HEK293 (cell line): ENCODE results near the gene CORO1C.

Experiments
- CTCF ChIA-PET: fragments of 350-600 bp; formaldehyde crosslinking; extraction: SDS; loops from one replicate; lab custom pipeline; 2021; ENCODE audit warnings: antibody characterized with exemption; lab: Yijun Ruan, JAX
- POLR2A ChIA-PET: fragments of 300-600 bp; formaldehyde crosslinking; extraction: SDS; loops from one replicate; lab custom pipeline; 2020; ENCODE audit warnings: antibody characterized with exemption, inconsistent platforms; lab: Yijun Ruan, JAX
- H3K27ac ChIP-seq: fragments of 200-500 bp; sonication (Bioruptor generic); 2 replicates; pipeline ENCODE4 v1.5.1; 2014; ENCODE audit warnings: low read depth, low read length, control low read depth, inconsistent platforms; ENCODE audit errors: extremely low read depth
- H3K36me3 ChIP-seq, 2 experiments: fragments of 200-500 bp in 1 of 2; sonication (Bioruptor generic) in 1 of 2; 1 replicate in 1 of 2; 2 replicates in 1 of 2; pipeline ENCODE4 v1.5.1; 2014 to 2017; ENCODE audit warnings: inconsistent platforms in 2 of 2, low read length in 2 of 2; ENCODE audit not compliant: control insufficient read depth in 2 of 2, insufficient read depth in 1 of 2
- H3K4me1 ChIP-seq: fragments of 200-500 bp; sonication (Bioruptor generic); 2 replicates; pipeline ENCODE4 v1.5.1; 2014; ENCODE audit warnings: mild to moderate bottlenecking, low read length, inconsistent platforms; ENCODE audit not compliant: control insufficient read depth, insufficient read depth
- H3K4me3 ChIP-seq: 2 replicates; pipeline ENCODE4 v1.5.1; 2011; ENCODE audit warnings: low read depth, mild to moderate bottlenecking, control low read depth, low read length, moderate library complexity
- H3K9me3 ChIP-seq: fragments of 200-500 bp; sonication (Bioruptor generic); 2 replicates; pipeline ENCODE4 v1.5.1; 2014; ENCODE audit warnings: low read depth, low read length, inconsistent platforms; ENCODE audit not compliant: control insufficient read depth, insufficient read depth
- FEZF1 ChIP-seq: fragments of 450-650 bp; formaldehyde crosslinking; IDR thresholded peaks from 2 replicates; pipeline ENCODE4 v1.5.1; 2016; ENCODE audit warnings: missing biosample characterization, missing genetic modification characterization
- ZBTB10 ChIP-seq: fragments of 450-650 bp; formaldehyde crosslinking; IDR thresholded peaks from 2 replicates; pipeline ENCODE4 v1.5.1; 2016; ENCODE audit warnings: missing biosample characterization, missing genetic modification characterization
- ZBTB26 ChIP-seq: fragments of 450-650 bp; formaldehyde crosslinking; optimal IDR thresholded peaks from 2 replicates; pipeline ENCODE3; 2016; ENCODE audit warnings: missing biosample characterization, mild to moderate bottlenecking, missing genetic modification characterization
- ZBTB8A ChIP-seq: fragments of 450-650 bp; formaldehyde crosslinking; IDR thresholded peaks from 2 replicates; pipeline ENCODE4 v1.5.1; 2016; ENCODE audit warnings: missing biosample characterization, missing genetic modification characterization
- ZFP3 ChIP-seq: fragments of 450-650 bp; formaldehyde crosslinking; IDR thresholded peaks from 2 replicates; pipeline ENCODE4 v1.5.1; 2016; ENCODE audit warnings: low read depth, missing biosample characterization, missing genetic modification characterization
- ZNF23 ChIP-seq: fragments of 450-650 bp; formaldehyde crosslinking; IDR thresholded peaks from 2 replicates; pipeline ENCODE4 v1.5.1; 2016; ENCODE audit warnings: missing biosample characterization, missing genetic modification characterization, borderline replicate concordance
- ZNF26 ChIP-seq: fragments of 450-650 bp; formaldehyde crosslinking; IDR thresholded peaks from 2 replicates; pipeline ENCODE4 v1.5.1; 2016; ENCODE audit warnings: missing biosample characterization, missing genetic modification characterization
- ZNF280C ChIP-seq: fragments of 450-650 bp; formaldehyde crosslinking; IDR thresholded peaks from 2 replicates; pipeline ENCODE4 v1.5.1; 2016; ENCODE audit warnings: missing biosample characterization, missing genetic modification characterization
- ZNF292 ChIP-seq: fragments of 450-650 bp; formaldehyde crosslinking; IDR thresholded peaks from 2 replicates; pipeline ENCODE4 v1.5.1; 2016; ENCODE audit warnings: low read depth, missing biosample characterization, missing genetic modification characterization, borderline replicate concordance
- ZNF580 ChIP-seq: fragments of 450-650 bp; formaldehyde crosslinking; IDR thresholded peaks from 2 replicates; pipeline ENCODE4 v1.5.1; 2016; ENCODE audit warnings: missing biosample characterization, missing genetic modification characterization
- ZNF600 ChIP-seq: fragments of 450-650 bp; formaldehyde crosslinking; IDR thresholded peaks from 2 replicates; pipeline ENCODE4 v1.5.1; 2016; ENCODE audit warnings: missing biosample characterization, missing genetic modification characterization
- ZNF629 ChIP-seq: fragments of 450-650 bp; formaldehyde crosslinking; IDR thresholded peaks from 2 replicates; pipeline ENCODE4 v1.5.1; 2017; ENCODE audit warnings: missing biosample characterization, missing genetic modification characterization
- ZNF747 ChIP-seq: fragments of 450-650 bp; formaldehyde crosslinking; IDR thresholded peaks from 2 replicates; pipeline ENCODE4 v1.5.1; 2016; ENCODE audit warnings: missing biosample characterization, missing genetic modification characterization
- ZNF785 ChIP-seq: fragments of 450-650 bp; formaldehyde crosslinking; IDR thresholded peaks from 2 replicates; pipeline ENCODE4 v1.5.1; 2016; ENCODE audit warnings: missing biosample characterization, missing genetic modification characterization
- ZXDB ChIP-seq: fragments of 450-650 bp; formaldehyde crosslinking; IDR thresholded peaks from 2 replicates; pipeline ENCODE4 v1.5.1; 2016; ENCODE audit warnings: missing biosample characterization, missing genetic modification characterization
- TF ChIP-seq, protein P1 (sequence below): fragments of 450-650 bp; formaldehyde crosslinking; IDR thresholded peaks from 2 replicates; pipeline ENCODE4 v1.5.1; 2017; ENCODE audit warnings: missing biosample characterization, missing genetic modification characterization

The CORO1C gene

GRCh38 chr12:108724054-108724889 is 7.0 kb downstream of the CORO1C start (continued):
- TF ChIP-seq, protein P1, sequence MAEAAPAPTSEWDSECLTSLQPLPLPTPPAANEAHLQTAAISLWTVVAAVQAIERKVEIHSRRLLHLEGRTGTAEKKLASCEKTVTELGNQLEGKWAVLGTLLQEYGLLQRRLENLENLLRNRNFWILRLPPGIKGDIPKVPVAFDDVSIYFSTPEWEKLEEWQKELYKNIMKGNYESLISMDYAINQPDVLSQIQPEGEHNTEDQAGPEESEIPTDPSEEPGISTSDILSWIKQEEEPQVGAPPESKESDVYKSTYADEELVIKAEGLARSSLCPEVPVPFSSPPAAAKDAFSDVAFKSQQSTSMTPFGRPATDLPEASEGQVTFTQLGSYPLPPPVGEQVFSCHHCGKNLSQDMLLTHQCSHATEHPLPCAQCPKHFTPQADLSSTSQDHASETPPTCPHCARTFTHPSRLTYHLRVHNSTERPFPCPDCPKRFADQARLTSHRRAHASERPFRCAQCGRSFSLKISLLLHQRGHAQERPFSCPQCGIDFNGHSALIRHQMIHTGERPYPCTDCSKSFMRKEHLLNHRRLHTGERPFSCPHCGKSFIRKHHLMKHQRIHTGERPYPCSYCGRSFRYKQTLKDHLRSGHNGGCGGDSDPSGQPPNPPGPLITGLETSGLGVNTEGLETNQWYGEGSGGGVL (tag by site-specific recombination): no peak
- TF ChIP-seq ZNF785 (tag by site-specific recombination): no peak
- TF ChIP-seq ZNF600 (tag by site-specific recombination): peak; percentile 89
- no peak for TF ChIP-seq ZNF280C
- no peak for TF ChIP-seq ZNF292 (tag by site-specific recombination)
- no peak for TF ChIP-seq ZBTB8A (tag by site-specific recombination)
- TF ChIP-seq ZNF580 (tag by site-specific recombination): no peak
- no peak for TF ChIP-seq ZNF26
- no peak for TF ChIP-seq ZNF747 (tag by site-specific recombination)
- TF ChIP-seq ZBTB10 (tag by site-specific recombination): no peak
- no peak for TF ChIP-seq ZNF23 (tag by site-specific recombination)
- TF ChIP-seq ZBTB26: no peak
- TF ChIP-seq, all 188 proteins: peak for 3

DNA sequence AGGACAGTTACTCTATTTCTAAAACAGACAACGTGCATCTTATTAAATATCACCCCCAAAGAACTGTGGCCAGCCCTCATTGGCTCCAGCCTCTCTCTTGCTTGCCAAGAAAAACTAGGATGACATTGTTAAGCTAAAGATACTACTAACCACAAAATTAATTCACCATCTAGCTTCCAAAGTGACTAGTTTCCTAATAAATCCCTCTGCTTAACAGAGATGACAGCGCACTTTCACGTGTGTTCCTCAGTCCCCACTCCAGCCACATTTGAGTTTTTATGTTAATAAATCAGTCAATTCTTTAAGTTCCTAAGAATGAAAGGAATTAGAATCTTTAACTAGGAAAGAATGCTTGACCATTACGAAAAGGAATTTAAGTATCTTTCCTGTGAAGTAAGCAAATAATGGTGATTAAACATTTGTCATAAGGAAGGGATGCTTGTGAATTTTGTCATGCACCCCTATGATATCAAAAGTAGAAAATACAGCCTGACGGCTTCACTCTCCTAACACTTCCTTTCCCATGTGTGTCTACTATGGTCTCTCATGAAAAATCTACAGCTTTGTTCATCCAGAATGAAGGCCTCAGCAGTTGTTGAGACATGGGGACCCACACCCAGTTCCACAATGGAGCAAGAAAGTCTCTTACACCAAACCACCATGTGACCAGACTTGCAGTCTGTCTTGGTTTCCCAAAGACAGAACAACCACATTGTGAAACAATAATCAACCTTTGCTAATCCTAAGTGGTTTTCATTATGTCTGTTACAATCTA is 8.1 kb downstream of the CORO1C start:
- H3K9me3 ChIP-seq: no peaks in the 10 kb centered on the region
- H3K36me3 ChIP-seq: no peaks in the 10 kb centered on the region
- POLR2A ChIA-PET: interaction anchor here (1.0 to 1.2 kb wide), 2 partner anchors 7 to 33 kb away, joined by 3 read pairs; no protein-coding TSS in a partner anchor
- H3K27ac ChIP-seq: no peak overlapping the region
- H3K4me3 ChIP-seq: no peak overlapping the region
- CTCF ChIA-PET: interaction anchor here (1.4 kb wide), 1 partner anchor 10 kb away, joined by 5 read pairs; no protein-coding TSS in a partner anchor
- H3K4me1 ChIP-seq: peaks cover 39% of the 10 kb centered on the region
- TF ChIP-seq ZFP3 (no peak), ZXDB (tag by site-specific recombination) (no peak), ZNF629 (tag by site-specific recombination) (0 out of 2 replicates have a peak, but pooled peaks have one; percentile 27), FEZF1 (tag by site-specific recombination) (peak; percentile 37; the same call in 1 of the 2 replicates)
